Fibroblast of the aortic adventitia (primary cell): Measurements from ENCODE around the gene RAPGEF6. TPM values are rescaled to one million over a fixed set of nuclear protein-coding genes. Genes with fewer than 3 reads are reported as not detected.
"Not testable (repeated sequence)": the region's sequence is repeated elsewhere in the genome, so short reads cannot be mapped to it uniquely, and the experiment has no call there.

ENCODE experiments used
- DNase-seq: peaks from one replicate; pipeline ENCODE4 v3.0.0-alpha.2; 2010; ENCODE audit warnings: low read depth
- H3K4me3 ChIP-seq: 2 replicates; pipeline ENCODE4 v1.5.1; 2011; ENCODE audit warnings: low read depth, mild to moderate bottlenecking, control low read depth, low read length, moderate library complexity
- total RNA-seq: library from RNA; depleted of rRNA; stranded (reverse); fragments of >200 nt; gene quantifications from 2 replicates; pipeline ENCODE4 v1.2.3, GENCODE V29; 2012; ENCODE audit warnings: low replicate concordance
- TF ChIP-seq, protein P1 (sequence below): IDR thresholded peaks from 2 replicates; pipeline ENCODE4 v1.5.1; 2011; ENCODE audit warnings: mild to moderate bottlenecking, low read length, control low read depth, inconsistent platforms; ENCODE audit not compliant: insufficient read depth

Gene RAPGEF6
- total RNA-seq, 1 donor: 17.5 TPM

DNA sequence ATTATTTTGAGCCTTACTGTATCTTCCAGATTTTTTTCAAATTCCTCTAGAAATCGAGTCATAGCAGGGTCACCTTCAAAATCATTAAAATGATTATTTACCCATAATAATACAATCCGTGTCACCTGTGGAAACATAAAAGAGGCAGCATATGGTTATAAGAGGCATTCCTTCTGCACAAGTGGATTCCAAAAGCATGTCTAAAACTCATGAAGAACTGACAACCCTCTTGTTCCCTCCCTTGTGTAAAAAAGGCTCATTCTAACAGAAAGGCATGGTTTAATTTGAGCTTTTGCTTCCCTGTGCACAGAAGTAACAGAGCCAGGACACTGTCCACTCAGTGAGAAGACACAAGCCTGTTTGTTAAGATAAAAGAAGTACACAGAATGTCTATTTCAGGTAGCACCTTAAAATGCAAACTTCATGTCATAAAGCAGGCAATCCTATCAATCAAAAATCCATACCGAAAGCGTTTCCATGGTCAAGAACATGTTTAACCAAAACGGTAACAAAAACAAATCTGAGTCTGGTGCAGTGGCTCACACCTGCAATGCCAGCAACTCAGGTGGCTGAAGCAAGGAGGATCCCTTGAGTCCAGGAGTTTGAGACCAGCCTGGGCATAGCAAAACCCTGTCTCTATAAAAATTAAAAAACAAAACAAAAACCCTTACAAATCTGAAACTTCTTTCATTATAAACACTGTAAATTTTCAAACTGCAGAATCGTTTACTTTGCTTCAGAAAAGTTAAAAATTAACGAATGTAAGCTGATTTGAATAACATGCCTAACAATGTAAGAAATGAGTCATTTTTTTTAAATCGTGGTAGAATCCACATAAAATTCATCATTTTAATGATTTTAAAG is 139.3 kb downstream of the RAPGEF6 start:
- no peak overlapping the region for H3K4me3 ChIP-seq
- TF ChIP-seq, protein P1, sequence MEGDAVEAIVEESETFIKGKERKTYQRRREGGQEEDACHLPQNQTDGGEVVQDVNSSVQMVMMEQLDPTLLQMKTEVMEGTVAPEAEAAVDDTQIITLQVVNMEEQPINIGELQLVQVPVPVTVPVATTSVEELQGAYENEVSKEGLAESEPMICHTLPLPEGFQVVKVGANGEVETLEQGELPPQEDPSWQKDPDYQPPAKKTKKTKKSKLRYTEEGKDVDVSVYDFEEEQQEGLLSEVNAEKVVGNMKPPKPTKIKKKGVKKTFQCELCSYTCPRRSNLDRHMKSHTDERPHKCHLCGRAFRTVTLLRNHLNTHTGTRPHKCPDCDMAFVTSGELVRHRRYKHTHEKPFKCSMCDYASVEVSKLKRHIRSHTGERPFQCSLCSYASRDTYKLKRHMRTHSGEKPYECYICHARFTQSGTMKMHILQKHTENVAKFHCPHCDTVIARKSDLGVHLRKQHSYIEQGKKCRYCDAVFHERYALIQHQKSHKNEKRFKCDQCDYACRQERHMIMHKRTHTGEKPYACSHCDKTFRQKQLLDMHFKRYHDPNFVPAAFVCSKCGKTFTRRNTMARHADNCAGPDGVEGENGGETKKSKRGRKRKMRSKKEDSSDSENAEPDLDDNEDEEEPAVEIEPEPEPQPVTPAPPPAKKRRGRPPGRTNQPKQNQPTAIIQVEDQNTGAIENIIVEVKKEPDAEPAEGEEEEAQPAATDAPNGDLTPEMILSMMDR: no peak
- no peak for DNase-seq

DNA sequence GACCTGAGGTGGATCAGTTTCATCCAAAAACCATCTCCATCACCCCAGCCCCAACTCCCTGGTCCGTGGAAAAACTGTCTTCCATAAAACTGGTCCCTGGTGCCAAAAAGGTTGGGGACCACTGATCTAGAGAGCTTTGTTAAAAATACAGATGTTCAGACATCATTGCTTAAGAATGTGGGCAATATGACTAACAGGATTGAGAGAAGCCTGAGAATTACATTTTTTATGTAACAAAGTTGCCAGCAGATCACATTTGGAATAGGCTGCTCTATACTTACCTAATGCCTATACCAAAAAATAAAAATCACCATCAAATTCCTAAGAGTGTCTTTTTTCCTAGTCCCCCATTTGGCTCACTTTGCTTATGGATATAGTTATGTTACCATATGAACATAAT is 143.3 kb downstream of the RAPGEF6 start:
- TF ChIP-seq, protein P1: no peak
- no peak overlapping the region for H3K4me3 ChIP-seq
- DNase-seq: peak; percentile 49

DNA sequence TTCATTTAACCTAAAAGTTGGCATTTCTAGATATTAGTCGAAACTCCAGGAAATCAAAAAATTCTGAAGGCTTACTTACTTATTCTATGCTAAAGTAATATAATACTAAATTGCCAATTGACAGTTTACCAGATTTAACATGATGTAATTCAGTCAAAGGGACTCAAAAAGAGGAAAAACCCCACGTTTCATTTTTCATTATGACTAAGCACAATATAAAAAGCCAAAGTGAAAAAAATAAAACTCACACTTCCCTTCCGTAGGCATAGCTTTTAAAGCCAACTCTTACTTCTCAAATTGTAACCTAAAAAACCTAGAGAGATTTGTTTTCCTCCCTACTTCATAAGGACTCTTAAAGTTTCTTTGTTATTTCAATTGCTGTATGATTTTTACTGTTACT is 146.6 kb downstream of the RAPGEF6 start:
- no peak overlapping the region for H3K4me3 ChIP-seq
- peak; percentile 58 for DNase-seq
- TF ChIP-seq, protein P1: no peak

DNA sequence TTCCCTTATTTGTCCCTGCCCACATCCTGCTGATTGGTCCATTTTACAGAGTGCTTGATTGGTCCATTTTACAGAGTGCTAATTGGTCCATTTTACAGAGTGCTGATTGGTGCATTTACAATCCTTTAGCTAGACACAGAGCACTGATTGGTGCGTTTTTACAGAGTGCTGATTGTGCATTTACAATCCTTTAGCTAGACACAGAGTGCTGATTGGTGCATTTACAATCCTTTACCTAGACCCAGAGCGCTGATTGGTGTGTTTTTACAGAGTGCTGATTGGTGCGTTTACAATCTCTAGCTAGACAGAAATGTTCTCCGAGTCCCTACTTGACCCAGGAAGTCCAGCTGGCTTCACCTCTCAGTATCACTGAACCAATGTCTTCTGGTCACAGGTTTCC is 147.7 kb downstream of the RAPGEF6 start:
- not testable (repeated sequence) for DNase-seq, H3K4me3 ChIP-seq

DNA sequence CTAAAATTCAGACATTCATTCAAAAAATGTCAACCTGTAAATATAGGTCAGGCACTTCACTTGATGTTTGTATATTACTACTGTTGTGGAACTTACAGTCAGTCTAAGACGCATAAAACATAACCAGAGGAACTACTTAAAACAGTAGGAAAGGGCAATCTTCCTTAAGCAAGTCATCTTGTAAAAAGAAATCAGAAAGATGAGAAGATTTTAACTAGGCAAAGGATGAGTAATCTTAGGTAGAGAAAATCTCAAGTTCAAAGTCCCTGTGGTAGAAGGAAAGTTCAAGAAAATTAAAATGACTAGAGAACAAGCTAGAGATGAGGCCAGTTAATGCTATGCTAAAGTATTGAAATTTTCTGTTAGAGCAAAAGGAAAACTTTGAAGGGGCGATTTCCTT is 152.4 kb downstream of the RAPGEF6 start:
- DNase-seq: no peak
- no peak overlapping the region for H3K4me3 ChIP-seq
- TF ChIP-seq, protein P1: no peak

DNA sequence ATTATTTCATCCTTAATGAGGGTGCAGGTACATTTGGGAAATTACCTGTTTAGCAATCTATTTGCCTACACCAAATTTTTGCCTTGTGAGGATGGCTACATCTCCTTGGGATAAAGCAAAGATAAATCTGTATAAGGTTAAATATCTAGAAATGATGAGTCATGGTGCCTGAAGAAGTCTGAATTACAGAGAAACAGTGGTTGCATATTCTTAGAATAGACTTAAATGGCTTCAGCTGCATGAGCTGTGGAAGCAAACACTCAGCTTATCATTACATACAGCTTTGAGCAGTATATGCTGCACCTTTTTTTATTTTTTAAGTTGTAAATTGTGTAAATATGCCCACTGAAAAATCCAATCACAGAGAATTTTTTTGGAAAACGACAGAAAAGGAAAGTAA is 153.5 kb downstream of the RAPGEF6 start:
- no peak overlapping the region for H3K4me3 ChIP-seq
- TF ChIP-seq, protein P1: no peak
- peak; percentile 20 for DNase-seq

DNA sequence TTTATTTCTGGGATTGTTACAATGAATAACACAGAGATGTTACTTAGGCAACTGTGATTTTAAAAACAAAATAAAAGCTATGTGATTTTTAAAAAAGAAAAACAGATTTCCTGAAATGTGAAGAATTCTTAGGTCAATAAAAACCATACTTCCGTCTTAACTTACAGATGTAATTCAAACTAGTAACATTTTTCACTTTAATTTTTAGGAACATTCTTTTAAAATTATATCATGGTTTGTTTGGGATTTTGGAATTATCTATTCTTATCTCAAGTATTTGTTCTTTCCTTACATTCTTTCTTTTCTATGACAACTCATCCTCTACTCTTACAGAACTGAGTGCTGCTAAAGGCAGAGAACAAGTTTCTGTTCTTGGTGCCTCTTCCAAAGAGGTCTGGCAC is 159.5 kb downstream of the RAPGEF6 start:
- peak; percentile 39 for DNase-seq
- TF ChIP-seq, protein P1: no peak
- H3K4me3 ChIP-seq: no peak overlapping the region
